Astrocyte (in vitro differentiated cells and primary cell): ENCODE measurements around the gene IDUA.

Source experiments
- CTCF ChIP-seq: IDR thresholded peaks from 2 replicates; pipeline ENCODE4 v1.5.1; 2011; ENCODE audit warnings: low read depth, mild to moderate bottlenecking, inconsistent platforms, low read length, moderate library complexity; ENCODE audit not compliant: insufficient read depth
- EZH2 ChIP-seq: IDR thresholded peaks from 2 replicates; pipeline ENCODE4 v1.6.1; 2012; ENCODE audit warnings: mild to moderate bottlenecking, low read length, inconsistent platforms; ENCODE audit not compliant: insufficient read depth

- TF ChIP-seq CTCF (no peak), EZH2 (no peak)
These were observed 31.5 kb downstream of the IDUA start for GRCh38 chr4:1018147-1019020.
